GM19395 (cell line): ENCODE data around the gene CDK19.

ENCODE experiments used
- ATAC-seq: cut with Tn5 transposase; IDR thresholded peaks from one replicate; pipeline ENCODE4 v1.9.1; 2021; ENCODE audit warnings: mild to moderate bottlenecking, moderate library complexity; ENCODE audit not compliant: unreplicated experiment

CDK19 gene

GRCh38 chr6:110708295-110708950 lies 106.8 kb downstream of the CDK19 start:
- ATAC-seq = no peak

- ATAC-seq = no peak
Observed at GRCh38 chr6:110705543-110705942, 109.7 kb downstream of the CDK19 start.

DNA sequence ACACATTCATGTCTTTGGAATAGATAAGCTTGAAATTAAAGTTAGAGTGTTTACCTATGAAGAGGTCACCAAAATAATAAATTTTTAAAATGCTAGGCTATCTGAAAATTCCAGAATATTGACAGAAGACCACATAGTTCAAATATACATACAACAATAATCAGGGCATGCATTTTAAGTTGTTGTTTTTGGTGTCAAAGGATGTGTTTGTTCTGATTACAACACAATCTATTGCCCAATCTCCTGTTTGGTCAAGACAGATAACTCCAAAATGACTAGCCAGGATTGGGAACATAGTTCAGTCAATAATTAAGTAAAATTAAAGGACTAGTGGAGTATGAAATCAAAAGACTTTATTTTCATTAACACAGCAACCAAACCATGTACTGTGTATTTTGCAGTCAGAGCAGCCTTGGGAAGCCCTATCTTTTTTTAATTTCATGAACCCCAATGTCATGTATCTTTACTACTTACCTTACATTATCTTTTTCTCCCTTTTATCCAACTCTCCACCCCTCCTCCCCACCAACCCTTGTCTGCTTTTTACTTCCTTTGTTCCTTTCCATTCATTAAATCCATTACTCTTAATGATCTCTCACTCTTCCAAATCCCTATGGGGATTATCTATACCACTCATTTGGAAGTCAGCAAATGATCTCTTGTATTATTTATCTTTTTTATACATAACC lies 111.2 kb downstream of the CDK19 start:
- ATAC-seq = no peak

GRCh38 chr6:110703010-110703905 lies 112.0 kb downstream of the CDK19 start:
- ATAC-seq = no peak

- ATAC-seq = no peak
Observed at GRCh38 chr6:110699780-110700179, 115.5 kb downstream of the CDK19 start.

- no peak for ATAC-seq
Observed at GRCh38 chr6:110693994-110694393, 121.3 kb downstream of the CDK19 start.

DNA sequence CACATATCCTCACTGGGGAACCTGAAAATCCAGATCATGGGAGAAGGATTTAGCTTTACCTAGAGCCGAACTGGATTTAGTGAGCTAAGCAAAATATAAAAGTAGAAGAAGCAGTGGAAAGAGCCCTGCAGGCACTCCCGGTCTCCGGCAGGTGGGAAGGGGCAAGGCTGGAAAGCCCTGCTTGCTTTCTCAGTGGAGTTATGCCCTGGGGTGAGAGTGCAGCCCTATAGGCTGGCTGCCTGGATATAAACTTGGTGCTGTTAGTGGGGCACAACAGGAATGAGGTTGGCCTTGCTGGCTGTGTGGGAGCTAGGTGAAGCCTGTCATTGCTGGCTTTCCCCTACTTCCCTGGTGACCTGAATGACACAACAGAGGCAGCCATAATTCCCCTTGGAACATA lies 122.0 kb downstream of the CDK19 start:
- no peak for ATAC-seq

GRCh38 chr6:110690916-110691315 lies 124.4 kb downstream of the CDK19 start:
- no peak for ATAC-seq

- ATAC-seq = no peak
Observed at GRCh38 chr6:110690106-110690654, 125.1 kb downstream of the CDK19 start.

DNA sequence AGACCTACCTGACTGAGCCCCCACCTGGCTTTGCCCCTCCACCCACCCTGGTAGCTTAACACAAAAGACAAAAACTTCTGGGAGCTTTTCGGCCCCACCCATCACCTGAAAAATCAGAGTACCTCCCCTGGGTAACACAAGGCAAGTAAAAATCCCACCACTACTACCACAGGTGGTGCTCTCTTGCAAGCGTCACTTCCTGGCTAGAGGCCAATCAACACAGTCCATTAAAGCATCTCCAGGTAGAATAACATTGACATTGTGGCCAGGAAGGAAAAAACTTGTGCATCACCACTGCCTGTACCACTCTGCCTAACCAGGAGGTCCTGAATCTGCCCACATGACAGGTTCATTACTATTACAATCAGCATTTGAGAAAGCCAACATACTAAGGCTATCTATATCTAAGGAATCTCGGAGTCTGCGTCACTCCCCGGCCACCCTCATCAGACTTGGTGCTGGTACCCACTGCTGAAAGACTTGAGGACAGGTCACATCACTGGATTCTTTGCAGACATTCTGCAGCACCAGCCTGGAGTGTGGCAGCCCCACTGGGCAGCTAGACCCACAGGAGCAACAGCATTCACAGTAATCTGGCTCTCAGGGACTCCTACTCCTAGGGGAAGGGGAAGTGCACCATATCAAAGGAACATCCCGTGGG lies 125.9 kb downstream of the CDK19 start:
- no peak for ATAC-seq

DNA sequence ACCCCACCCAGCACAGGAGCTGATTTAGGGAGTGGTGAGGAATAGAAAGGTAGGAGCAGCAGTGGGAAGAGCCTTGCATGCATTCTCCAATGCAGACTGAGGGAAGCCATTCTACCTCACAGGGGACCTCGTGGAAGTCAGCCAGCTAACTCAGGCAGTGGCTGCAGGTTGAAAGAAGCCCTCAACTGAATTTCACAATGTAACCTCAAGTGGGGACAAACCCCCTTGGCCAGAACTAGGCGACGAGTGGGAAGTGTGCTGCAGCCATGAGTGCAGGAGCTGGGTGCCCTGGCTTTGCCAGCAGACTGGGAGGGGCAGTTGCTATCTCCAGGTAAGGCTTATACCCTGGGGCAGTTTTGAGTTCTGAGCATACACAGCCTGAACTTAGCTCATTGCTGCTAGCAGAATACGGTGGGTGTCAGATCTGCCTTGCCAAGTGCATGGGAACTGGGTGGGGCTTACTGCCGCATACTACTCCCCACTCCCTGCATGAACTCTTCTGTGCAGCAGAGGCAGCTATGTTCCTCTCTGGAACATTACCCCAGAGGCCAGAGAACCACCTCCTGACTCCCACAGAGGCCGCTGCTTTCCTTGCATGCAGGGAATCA lies 126.5 kb downstream of the CDK19 start:
- no peak for ATAC-seq

- no peak for ATAC-seq
Observed at GRCh38 chr6:110687326-110687725, 127.9 kb downstream of the CDK19 start.

- no peak for ATAC-seq
Observed at GRCh38 chr6:110683241-110683640, 132.0 kb downstream of the CDK19 start.

DNA sequence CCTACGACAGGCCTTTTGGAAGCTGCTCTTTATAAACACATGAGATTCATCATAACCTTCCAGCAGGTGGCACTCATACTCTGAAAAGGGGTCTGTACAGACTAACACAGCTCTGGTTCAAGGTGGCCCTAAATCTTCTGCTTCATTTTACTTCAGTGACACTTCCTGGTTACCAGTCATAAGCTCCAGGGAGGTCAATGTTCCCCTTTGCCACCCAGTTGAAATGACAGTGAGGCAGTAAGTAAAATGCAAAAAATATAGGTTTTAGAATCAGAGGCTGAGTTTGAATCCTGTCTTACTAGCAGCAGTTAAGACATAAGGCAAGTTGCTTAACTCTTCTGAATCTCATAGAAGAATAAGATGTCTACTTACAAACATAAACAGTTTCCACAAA lies 132.8 kb downstream of the CDK19 start:
- ATAC-seq = peak; percentile 99

- peak; percentile 9 for ATAC-seq
Observed at GRCh38 chr6:110681543-110682459, 133.5 kb downstream of the CDK19 start.

GRCh38 chr6:110676396-110676795 lies 138.9 kb downstream of the CDK19 start:
- no peak for ATAC-seq

DNA sequence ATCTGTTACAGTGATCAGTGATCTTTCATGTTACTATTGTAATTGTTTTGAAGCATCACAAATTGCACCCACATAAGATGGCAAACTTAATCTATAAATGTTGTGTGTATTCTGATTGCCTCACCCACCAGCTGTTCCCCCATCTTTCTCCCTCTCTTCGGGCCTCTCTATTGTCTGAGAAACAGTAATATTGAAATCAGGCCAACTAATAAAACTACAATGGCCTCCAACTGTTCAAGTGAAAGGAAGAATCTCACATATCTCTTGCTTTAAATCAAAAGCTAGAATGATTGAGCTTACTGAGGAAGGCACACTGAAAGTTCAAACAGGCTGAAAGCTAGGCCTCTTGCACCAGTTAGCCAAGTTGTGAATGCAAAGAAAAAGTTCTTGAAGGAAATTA lies 141.2 kb downstream of the CDK19 start:
- no peak for ATAC-seq

GRCh38 chr6:110672122-110672521 lies 143.1 kb downstream of the CDK19 start:
- ATAC-seq = no peak

DNA sequence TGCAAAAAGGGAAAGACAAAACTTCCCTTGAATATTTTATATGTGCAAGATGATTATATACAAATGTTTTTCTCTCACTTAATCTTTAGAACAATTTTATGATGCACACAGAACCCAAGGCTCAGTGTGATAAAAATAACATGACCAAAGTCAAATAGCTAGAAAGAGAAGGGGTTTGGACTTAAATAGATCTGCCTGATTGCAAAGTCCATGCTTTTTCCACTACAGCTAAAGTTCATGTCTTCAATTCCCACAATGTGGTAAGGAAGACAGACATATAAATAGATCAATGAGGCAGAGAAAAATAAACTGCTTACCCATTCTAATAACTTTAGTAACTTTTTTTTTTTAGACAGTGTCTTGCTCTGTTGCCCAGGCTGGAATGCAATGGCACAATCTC lies 143.8 kb downstream of the CDK19 start:
- no peak for ATAC-seq
